WTC11 (cell line): ENCODE data around the gene PAOX. TPM values are rescaled to one million over a fixed set of nuclear protein-coding genes. Genes with fewer than 3 reads are reported as not detected.

Experiments
- ATAC-seq: fragments of 200-7000 bp; cut with Tn5 transposase; 2 replicates; pipeline ENCODE4 v1.10.0; 2021; ENCODE audit warnings: mild to moderate bottlenecking, moderate library complexity
- CTCF ChIA-PET: fragments of 300-600 bp; sonication (Branson Sonifier 250); formaldehyde crosslinking; loops from one replicate; lab custom pipeline; 2021; ENCODE audit warnings: antibody characterized with exemption; lab: Charles Lee
- POLR2A ChIA-PET: fragments of 350-600 bp; sonication (Branson Sonifier 250); formaldehyde crosslinking; loops from one replicate; lab custom pipeline; 2021; ENCODE audit warnings: antibody characterized with exemption; lab: Charles Lee
- DNase-seq: peaks from one replicate; pipeline ENCODE4 v3.0.0; 2021; ENCODE audit warnings: low spot score
- H3K27ac Mint-ChIP-seq: 2 replicates; pipeline ENCODE4 v1.8.0; 2021; ENCODE audit warnings: mixed read lengths
- H3K27me3 Mint-ChIP-seq: 2 replicates; pipeline ENCODE4 v1.8.0; 2021; ENCODE audit warnings: low read depth, mild to moderate bottlenecking, moderate library complexity, mixed read lengths
- H3K36me3 Mint-ChIP-seq: 2 replicates; pipeline ENCODE4 v1.8.0; 2021; ENCODE audit warnings: mixed read lengths
- H3K4me1 Mint-ChIP-seq: 2 replicates; pipeline ENCODE4 v1.8.0; 2022; ENCODE audit warnings: mixed read lengths
- H3K4me3 Mint-ChIP-seq: 2 replicates; pipeline ENCODE4 v1.8.0; 2021; ENCODE audit warnings: mild to moderate bottlenecking, moderate library complexity, mixed read lengths
- H3K9me3 Mint-ChIP-seq: 2 replicates; pipeline ENCODE4 v1.8.0; 2021; ENCODE audit warnings: mixed read lengths
- ELF4 ChIP-seq: sonication (generic); formaldehyde crosslinking; IDR thresholded peaks from 2 replicates; pipeline ENCODE4 v1.8.1; 2022; ENCODE audit warnings: low read depth, mild to moderate bottlenecking, moderate library complexity, missing genetic modification reagents
- EMX1 ChIP-seq: fragments of 250-450 bp; sonication (Bioruptor Pico); IDR thresholded peaks from 2 replicates; pipeline ENCODE4 v1.8.0; 2021; ENCODE audit warnings: mild to moderate bottlenecking
- FOXK1 ChIP-seq: sonication (generic); formaldehyde crosslinking; IDR thresholded peaks from 2 replicates; pipeline ENCODE4 v1.8.0; 2022; ENCODE audit warnings: mild to moderate bottlenecking, moderate library complexity, missing genetic modification reagents
- NFATC4 ChIP-seq: fragments of 250-450 bp; sonication (Bioruptor Pico); IDR thresholded peaks from 2 replicates; pipeline ENCODE4 v1.9.0; 2021; ENCODE audit warnings: mild to moderate bottlenecking
- NR2C2 ChIP-seq: sonication (generic); formaldehyde crosslinking; IDR thresholded peaks from 2 replicates; pipeline ENCODE4 v1.8.0; 2022; ENCODE audit warnings: mild to moderate bottlenecking, missing genetic modification reagents
- OVOL2 ChIP-seq: fragments of 250-450 bp; sonication (Bioruptor Pico); IDR thresholded peaks from 2 replicates; pipeline ENCODE4 v1.9.0; 2021; ENCODE audit warnings: mild to moderate bottlenecking, borderline replicate concordance
- RELA ChIP-seq: sonication (generic); formaldehyde crosslinking; IDR thresholded peaks from 2 replicates; pipeline ENCODE4 v1.8.1; 2022; ENCODE audit warnings: missing genetic modification reagents, mild to moderate bottlenecking, borderline replicate concordance
- SOX15 ChIP-seq: fragments of 250-450 bp; sonication (Bioruptor Pico); IDR thresholded peaks from 2 replicates; pipeline ENCODE4 v1.9.0; 2021; ENCODE audit warnings: mild to moderate bottlenecking
- TP53 ChIP-seq: sonication (generic); formaldehyde crosslinking; IDR thresholded peaks from 2 replicates; pipeline ENCODE4 v1.8.1; 2023; ENCODE audit warnings: mild to moderate bottlenecking, missing genetic modification reagents
- ZNF317 ChIP-seq: sonication (generic); formaldehyde crosslinking; IDR thresholded peaks from 2 replicates; pipeline ENCODE4 v1.8.1; 2023; ENCODE audit warnings: low read depth, mild to moderate bottlenecking, moderate library complexity, missing genetic modification reagents, borderline replicate concordance
- ZNF423 ChIP-seq: fragments of 250-450 bp; sonication (Bioruptor Pico); IDR thresholded peaks from 2 replicates; pipeline ENCODE4 v2.1.2; 2022; ENCODE audit warnings: mild to moderate bottlenecking, moderate library complexity
- total RNA-seq: library from RNA; stranded (reverse); gene quantifications from 3 replicates; pipeline ENCODE4 v1.2.3, GENCODE V29; 2021
- TF ChIP-seq, protein P1 (sequence below): fragments of 250-450 bp; sonication (Bioruptor Pico); IDR thresholded peaks from 2 replicates; pipeline ENCODE4 v2.1.2; 2022; ENCODE audit warnings: mild to moderate bottlenecking, moderate library complexity
- TF ChIP-seq, protein P2 (sequence below): fragments of 200-600 bp; IDR thresholded peaks from 2 replicates; pipeline ENCODE4 v1.8.0; 2022; ENCODE audit warnings: antibody characterized with exemption
- TF ChIP-seq, protein P3 (sequence below): fragments of 250-450 bp; sonication (Bioruptor Pico); IDR thresholded peaks from 2 replicates; pipeline ENCODE4 v1.9.0; 2021; ENCODE audit warnings: mild to moderate bottlenecking, borderline replicate concordance
- TF ChIP-seq, protein P4 (sequence below): sonication (generic); formaldehyde crosslinking; IDR thresholded peaks from 2 replicates; pipeline ENCODE4 v1.8.1; 2022; ENCODE audit warnings: low read depth, missing genetic modification reagents, borderline replicate concordance
- TF ChIP-seq, protein P5 (sequence below): sonication (generic); formaldehyde crosslinking; IDR thresholded peaks from 2 replicates; pipeline ENCODE4 v1.8.1; 2023; ENCODE audit warnings: mild to moderate bottlenecking, missing genetic modification reagents
- TF ChIP-seq, protein P6 (sequence below): sonication (generic); formaldehyde crosslinking; IDR thresholded peaks from 2 replicates; pipeline ENCODE4 v1.8.1; 2022; ENCODE audit warnings: low read depth, mild to moderate bottlenecking, moderate library complexity, missing genetic modification reagents, borderline replicate concordance
- TF ChIP-seq, protein P7 (sequence below): sonication (generic); formaldehyde crosslinking; IDR thresholded peaks from 2 replicates; pipeline ENCODE4 v1.8.0; 2022; ENCODE audit warnings: mild to moderate bottlenecking, missing genetic modification reagents

PAOX gene
- total RNA-seq, 1 experiment from 2014 or later: 3.6 TPM

DNA sequence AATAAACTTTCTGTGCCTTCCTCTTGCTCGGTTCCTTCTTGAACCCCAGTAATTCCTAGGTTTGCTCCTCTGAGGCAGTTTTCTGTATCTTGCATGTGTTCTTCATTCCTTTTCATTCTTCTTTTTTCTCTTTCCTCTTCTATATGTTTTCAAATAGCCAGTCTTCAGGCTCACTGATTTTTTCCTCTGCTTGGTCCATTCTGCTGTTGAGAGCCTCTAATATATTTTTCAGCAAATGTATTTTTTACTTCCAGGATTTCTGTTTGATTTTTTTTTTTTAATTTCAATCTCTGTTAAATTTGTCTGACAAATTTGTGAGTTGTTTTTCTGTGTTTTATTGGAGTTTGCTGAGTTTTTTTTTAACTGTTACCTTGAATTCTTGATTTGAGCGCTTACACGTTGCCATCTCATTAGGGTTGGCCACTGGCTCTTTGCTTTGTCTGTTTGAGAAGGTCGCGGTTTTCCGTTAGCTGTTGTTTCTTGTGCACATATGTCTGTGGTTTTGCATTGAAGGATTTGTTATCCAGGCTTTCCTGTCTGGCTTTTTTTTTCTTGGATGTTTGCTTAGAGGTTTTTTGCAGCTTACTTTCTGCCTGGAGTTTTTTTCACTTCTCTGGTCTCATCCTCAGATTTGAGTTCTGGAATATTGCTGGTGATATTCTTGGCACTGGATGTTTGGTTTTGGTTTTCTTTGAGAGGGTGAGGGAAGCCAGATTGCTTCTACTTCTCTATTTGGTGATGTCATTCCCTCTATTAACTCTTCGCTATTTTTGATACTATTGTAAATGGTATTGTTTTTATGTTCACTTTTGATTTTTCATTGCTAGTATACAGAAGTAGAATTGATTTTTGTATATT lies 32.7 kb downstream of the PAOX start:
- Mint-ChIP-seq H3K27me3 (peaks cover 7% of the 10 kb centered on the region), H3K4me1 (no peaks in the 10 kb centered on the region), H3K27ac (no peak overlapping the region), H3K9me3 (peaks cover 55% of the 10 kb centered on the region), H3K36me3 (peaks cover 84% of the 10 kb centered on the region), H3K4me3 (no peak overlapping the region)
- TF ChIP-seq FOXK1 (no peak), TP53 (no peak), OVOL2 (CRISPR knock-in tag) (no peak), EMX1 (CRISPR knock-in tag) (no peak), RELA (CRISPR knock-in tag) (no peak), ZNF423 (CRISPR knock-in tag) (no peak), NFATC4 (CRISPR knock-in tag) (no peak), ZNF317 (CRISPR knock-in tag) (no peak), SOX15 (CRISPR knock-in tag) (no peak), NR2C2 (CRISPR knock-in tag) (no peak), ELF4 (CRISPR knock-in tag) (no peak)
- TF ChIP-seq, protein P1, sequence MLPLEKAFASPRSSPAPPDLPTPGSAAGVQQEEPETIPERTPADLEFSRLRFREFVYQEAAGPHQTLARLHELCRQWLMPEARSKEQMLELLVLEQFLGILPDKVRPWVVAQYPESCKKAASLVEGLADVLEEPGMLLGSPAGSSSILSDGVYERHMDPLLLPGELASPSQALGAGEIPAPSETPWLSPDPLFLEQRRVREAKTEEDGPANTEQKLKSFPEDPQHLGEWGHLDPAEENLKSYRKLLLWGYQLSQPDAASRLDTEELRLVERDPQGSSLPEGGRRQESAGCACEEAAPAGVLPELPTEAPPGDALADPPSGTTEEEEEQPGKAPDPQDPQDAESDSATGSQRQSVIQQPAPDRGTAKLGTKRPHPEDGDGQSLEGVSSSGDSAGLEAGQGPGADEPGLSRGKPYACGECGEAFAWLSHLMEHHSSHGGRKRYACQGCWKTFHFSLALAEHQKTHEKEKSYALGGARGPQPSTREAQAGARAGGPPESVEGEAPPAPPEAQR (CRISPR knock-in tag): no peak
- TF ChIP-seq, protein P2, sequence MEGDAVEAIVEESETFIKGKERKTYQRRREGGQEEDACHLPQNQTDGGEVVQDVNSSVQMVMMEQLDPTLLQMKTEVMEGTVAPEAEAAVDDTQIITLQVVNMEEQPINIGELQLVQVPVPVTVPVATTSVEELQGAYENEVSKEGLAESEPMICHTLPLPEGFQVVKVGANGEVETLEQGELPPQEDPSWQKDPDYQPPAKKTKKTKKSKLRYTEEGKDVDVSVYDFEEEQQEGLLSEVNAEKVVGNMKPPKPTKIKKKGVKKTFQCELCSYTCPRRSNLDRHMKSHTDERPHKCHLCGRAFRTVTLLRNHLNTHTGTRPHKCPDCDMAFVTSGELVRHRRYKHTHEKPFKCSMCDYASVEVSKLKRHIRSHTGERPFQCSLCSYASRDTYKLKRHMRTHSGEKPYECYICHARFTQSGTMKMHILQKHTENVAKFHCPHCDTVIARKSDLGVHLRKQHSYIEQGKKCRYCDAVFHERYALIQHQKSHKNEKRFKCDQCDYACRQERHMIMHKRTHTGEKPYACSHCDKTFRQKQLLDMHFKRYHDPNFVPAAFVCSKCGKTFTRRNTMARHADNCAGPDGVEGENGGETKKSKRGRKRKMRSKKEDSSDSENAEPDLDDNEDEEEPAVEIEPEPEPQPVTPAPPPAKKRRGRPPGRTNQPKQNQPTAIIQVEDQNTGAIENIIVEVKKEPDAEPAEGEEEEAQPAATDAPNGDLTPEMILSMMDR: no peak
- TF ChIP-seq, protein P3, sequence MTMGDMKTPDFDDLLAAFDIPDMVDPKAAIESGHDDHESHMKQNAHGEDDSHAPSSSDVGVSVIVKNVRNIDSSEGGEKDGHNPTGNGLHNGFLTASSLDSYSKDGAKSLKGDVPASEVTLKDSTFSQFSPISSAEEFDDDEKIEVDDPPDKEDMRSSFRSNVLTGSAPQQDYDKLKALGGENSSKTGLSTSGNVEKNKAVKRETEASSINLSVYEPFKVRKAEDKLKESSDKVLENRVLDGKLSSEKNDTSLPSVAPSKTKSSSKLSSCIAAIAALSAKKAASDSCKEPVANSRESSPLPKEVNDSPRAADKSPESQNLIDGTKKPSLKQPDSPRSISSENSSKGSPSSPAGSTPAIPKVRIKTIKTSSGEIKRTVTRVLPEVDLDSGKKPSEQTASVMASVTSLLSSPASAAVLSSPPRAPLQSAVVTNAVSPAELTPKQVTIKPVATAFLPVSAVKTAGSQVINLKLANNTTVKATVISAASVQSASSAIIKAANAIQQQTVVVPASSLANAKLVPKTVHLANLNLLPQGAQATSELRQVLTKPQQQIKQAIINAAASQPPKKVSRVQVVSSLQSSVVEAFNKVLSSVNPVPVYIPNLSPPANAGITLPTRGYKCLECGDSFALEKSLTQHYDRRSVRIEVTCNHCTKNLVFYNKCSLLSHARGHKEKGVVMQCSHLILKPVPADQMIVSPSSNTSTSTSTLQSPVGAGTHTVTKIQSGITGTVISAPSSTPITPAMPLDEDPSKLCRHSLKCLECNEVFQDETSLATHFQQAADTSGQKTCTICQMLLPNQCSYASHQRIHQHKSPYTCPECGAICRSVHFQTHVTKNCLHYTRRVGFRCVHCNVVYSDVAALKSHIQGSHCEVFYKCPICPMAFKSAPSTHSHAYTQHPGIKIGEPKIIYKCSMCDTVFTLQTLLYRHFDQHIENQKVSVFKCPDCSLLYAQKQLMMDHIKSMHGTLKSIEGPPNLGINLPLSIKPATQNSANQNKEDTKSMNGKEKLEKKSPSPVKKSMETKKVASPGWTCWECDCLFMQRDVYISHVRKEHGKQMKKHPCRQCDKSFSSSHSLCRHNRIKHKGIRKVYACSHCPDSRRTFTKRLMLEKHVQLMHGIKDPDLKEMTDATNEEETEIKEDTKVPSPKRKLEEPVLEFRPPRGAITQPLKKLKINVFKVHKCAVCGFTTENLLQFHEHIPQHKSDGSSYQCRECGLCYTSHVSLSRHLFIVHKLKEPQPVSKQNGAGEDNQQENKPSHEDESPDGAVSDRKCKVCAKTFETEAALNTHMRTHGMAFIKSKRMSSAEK: no peak
- TF ChIP-seq, protein P4, sequence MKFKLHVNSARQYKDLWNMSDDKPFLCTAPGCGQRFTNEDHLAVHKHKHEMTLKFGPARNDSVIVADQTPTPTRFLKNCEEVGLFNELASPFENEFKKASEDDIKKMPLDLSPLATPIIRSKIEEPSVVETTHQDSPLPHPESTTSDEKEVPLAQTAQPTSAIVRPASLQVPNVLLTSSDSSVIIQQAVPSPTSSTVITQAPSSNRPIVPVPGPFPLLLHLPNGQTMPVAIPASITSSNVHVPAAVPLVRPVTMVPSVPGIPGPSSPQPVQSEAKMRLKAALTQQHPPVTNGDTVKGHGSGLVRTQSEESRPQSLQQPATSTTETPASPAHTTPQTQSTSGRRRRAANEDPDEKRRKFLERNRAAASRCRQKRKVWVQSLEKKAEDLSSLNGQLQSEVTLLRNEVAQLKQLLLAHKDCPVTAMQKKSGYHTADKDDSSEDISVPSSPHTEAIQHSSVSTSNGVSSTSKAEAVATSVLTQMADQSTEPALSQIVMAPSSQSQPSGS: no peak
- TF ChIP-seq, protein P5, sequence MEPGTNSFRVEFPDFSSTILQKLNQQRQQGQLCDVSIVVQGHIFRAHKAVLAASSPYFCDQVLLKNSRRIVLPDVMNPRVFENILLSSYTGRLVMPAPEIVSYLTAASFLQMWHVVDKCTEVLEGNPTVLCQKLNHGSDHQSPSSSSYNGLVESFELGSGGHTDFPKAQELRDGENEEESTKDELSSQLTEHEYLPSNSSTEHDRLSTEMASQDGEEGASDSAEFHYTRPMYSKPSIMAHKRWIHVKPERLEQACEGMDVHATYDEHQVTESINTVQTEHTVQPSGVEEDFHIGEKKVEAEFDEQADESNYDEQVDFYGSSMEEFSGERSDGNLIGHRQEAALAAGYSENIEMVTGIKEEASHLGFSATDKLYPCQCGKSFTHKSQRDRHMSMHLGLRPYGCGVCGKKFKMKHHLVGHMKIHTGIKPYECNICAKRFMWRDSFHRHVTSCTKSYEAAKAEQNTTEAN (CRISPR knock-in tag): no peak
- TF ChIP-seq, protein P6, sequence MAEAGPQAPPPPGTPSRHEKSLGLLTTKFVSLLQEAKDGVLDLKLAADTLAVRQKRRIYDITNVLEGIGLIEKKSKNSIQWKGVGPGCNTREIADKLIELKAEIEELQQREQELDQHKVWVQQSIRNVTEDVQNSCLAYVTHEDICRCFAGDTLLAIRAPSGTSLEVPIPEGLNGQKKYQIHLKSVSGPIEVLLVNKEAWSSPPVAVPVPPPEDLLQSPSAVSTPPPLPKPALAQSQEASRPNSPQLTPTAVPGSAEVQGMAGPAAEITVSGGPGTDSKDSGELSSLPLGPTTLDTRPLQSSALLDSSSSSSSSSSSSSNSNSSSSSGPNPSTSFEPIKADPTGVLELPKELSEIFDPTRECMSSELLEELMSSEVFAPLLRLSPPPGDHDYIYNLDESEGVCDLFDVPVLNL (CRISPR knock-in tag): no peak
- TF ChIP-seq, protein P7, sequence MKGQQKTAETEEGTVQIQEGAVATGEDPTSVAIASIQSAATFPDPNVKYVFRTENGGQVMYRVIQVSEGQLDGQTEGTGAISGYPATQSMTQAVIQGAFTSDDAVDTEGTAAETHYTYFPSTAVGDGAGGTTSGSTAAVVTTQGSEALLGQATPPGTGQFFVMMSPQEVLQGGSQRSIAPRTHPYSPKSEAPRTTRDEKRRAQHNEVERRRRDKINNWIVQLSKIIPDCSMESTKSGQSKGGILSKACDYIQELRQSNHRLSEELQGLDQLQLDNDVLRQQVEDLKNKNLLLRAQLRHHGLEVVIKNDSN (CRISPR knock-in tag): no peak
- ATAC-seq (no peak), DNase-seq (no peak)
- ChIA-PET POLR2A (no interaction called here), CTCF (no interaction called here)
